Spinal cord (tissue), 10 donors: ENCODE data around the gene ASPM. TPM values are rescaled to one million over a fixed set of nuclear protein-coding genes. Genes with fewer than 3 reads are reported as not detected.
"Not testable (repeated sequence)": the region's sequence is repeated elsewhere in the genome, so short reads cannot be mapped to it uniquely, and the experiment has no call there.

Experiments
- DNase-seq, 6 donors: peaks; one replicate each; pipeline versions ENCODE4 v3.0.0 to v3.0.0-alpha.2; 2013 to 2015; ENCODE audit warnings: low spot score in 6 of 6, low read depth in 4 of 6
- H3K27ac ChIP-seq: one replicate; pipeline ENCODE4 v1.5.1; 2013; ENCODE audit warnings: low read depth, low read length, control low read depth
- H3K27me3 ChIP-seq: one replicate; pipeline ENCODE4 v1.6.1; 2013; ENCODE audit warnings: low read length; ENCODE audit not compliant: control insufficient read depth, insufficient read depth
- H3K36me3 ChIP-seq: one replicate; pipeline ENCODE4 v1.6.1; 2013; ENCODE audit warnings: low read length; ENCODE audit not compliant: control insufficient read depth, insufficient read depth
- H3K4me1 ChIP-seq: one replicate; pipeline ENCODE4 v1.6.1; 2013; ENCODE audit warnings: low read length; ENCODE audit not compliant: control insufficient read depth, insufficient read depth
- H3K4me3 ChIP-seq: one replicate; pipeline ENCODE4 v1.5.1; 2013; ENCODE audit warnings: low read depth, low read length, control low read depth
- H3K9me3 ChIP-seq: one replicate; pipeline ENCODE4 v1.6.1; 2013; ENCODE audit warnings: low read length; ENCODE audit not compliant: control insufficient read depth, insufficient read depth
- WGBS: methylation state at CpG from one replicate; pipeline ENCODE4 v1.1.5; 2013; ENCODE audit warnings: missing lambda C conversion rate; ENCODE audit not compliant: insufficient coverage; 5-methylcytosine and 5-hydroxymethylcytosine counted together
- polyA plus RNA-seq, 2 donors: library from polyadenylated mRNA; unstranded; fragments of 120-200 nt; gene quantifications; one replicate each; pipeline ENCODE4 v1.2.1, GENCODE V29; 2013; ENCODE audit not compliant: insufficient read length in 2 of 2
- total RNA-seq, 2 donors: library from RNA; depleted of rRNA in 1 of 2; stranded (reverse); fragments of 120-200 nt in 1 of 2; fragments of >200 nt in 1 of 2; gene quantifications; one replicate each; pipeline versions ENCODE4 v1.2.3 to v1.2.4, GENCODE V29; 2013 to 2014
- donor health status: healthy.

Gene ASPM
- total and polyA plus RNA-seq, 4 donors = 7.6 to 18.3 (median 13.4) TPM

- DNase-seq, H3K4me3 ChIP-seq: not testable (repeated sequence)
- 89% methylated on average over 4 of the region's 6 CpGs for WGBS
Observed at GRCh38 chr1:197034631-197035339, 111.7 kb downstream of the ASPM start.

More at GRCh38 chr1:197034631-197035339, 111.7 kb downstream of the ASPM start:
- not testable (repeated sequence) for H3K9me3 ChIP-seq, H3K27me3 ChIP-seq, H3K27ac ChIP-seq, H3K36me3 ChIP-seq, H3K4me1 ChIP-seq

Other genes starting within 250 kb of the ASPM start
- gene CFHR2, start 202.9 kb downstream of the ASPM start, total RNA-seq = not detected
- not detected for gene CFHR2, start 202.9 kb downstream of the ASPM start, polyA plus RNA-seq
- gene CFHR5, start 169.1 kb downstream of the ASPM start, total RNA-seq = under 1 TPM; 0.11 to 0.59 TPM
- gene CFHR5, start 169.1 kb downstream of the ASPM start, polyA plus RNA-seq = 1 to 10 TPM in 1 of 2 donors, under 1 TPM in 1; 0.87 to 1.1 TPM
- gene F13B, start 79.4 kb downstream of the ASPM start, total RNA-seq = not detected
- not detected for gene F13B, start 79.4 kb downstream of the ASPM start, polyA plus RNA-seq
- 10 to 100 TPM; 19.8 to 49.1 TPM for gene ZBTB41, start 54.6 kb upstream of the ASPM start, total RNA-seq
- 10 to 100 TPM; 12.9 to 21.1 TPM for gene ZBTB41, start 54.6 kb upstream of the ASPM start, polyA plus RNA-seq
- 10 to 100 TPM; 18.1 to 36.8 TPM for gene CRB1, start 121.6 kb upstream of the ASPM start, total RNA-seq
- gene CRB1, start 121.6 kb upstream of the ASPM start, polyA plus RNA-seq = 10 to 100 TPM; 25.5 to 31.7 TPM